Fibroblast of the conjunctiva (primary cell): Measurements from ENCODE around the gene TMEM203.

Experiments used
- DNase-seq: peaks from one replicate; pipeline ENCODE4 v3.0.0-alpha.2; 2010; ENCODE audit warnings: low read depth

TMEM203 gene

GRCh38 chr9:137194909-137195308 is 10.5 kb downstream of the TMEM203 start:
- DNase-seq = no peak

- no peak for DNase-seq
Observed at GRCh38 chr9:137194388-137194787, 11.1 kb downstream of the TMEM203 start.

DNA sequence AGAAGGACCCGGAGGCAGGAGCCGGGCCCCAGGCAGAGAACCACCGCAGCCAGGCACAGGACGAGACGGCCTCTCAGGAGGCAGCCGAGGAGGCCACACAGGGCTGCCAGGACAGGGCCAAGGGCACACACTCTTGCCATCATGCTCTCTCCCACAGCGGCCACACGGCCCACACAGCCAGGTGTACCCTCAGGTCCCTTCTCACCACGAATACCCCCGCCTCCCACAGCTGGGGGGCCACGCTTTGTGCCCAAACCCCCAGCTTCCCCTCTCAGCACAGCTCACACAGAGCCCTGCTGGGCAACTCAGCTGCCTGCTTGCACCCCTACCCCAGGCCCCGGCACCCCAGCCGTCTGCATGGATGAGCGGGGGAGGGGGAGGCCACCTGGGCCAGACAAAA is 11.7 kb downstream of the TMEM203 start:
- DNase-seq = no peak

GRCh38 chr9:137192859-137193258 is 12.6 kb downstream of the TMEM203 start:
- no peak for DNase-seq

DNA sequence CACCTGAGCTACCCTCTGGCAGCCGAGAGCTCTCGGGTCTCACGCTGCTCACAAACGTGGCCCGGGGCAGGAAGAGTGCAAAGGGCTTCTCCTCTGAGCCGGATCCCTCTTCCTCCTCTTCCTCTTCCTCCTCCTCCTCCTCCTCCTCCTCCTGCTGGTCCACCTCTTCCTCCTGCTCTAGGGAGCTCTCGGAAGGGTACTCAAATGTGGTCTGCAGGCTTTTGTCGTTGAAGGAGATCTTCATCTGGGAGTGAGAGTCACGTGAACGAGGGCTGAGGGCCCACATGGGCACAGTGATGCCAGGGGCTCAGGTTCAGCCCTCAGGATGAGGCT is 13.0 kb downstream of the TMEM203 start:
- DNase-seq = no peak

GRCh38 chr9:137191691-137192447 is 13.6 kb downstream of the TMEM203 start:
- DNase-seq = no peak

DNA sequence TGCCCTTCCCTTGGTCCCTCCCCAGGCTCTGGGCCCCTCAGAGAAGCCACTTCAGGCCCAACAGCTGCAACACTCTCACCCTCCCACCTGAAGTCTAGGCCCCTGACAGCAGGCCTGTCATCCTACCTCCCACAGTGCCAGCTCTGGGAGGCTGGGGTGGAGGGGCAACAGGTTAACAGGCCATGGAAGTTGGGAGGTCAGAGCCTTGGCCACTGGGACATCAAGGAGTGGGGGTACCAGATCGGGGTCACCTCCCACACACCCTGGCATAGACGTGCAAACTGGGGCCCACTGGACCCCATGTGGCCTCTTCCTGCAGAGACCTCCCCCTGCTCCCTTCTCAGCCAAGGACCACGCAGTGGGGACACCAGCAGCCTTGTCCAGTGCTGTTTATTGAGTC is 14.2 kb downstream of the TMEM203 start:
- no peak for DNase-seq

GRCh38 chr9:137190315-137190856 is 15.1 kb downstream of the TMEM203 start:
- DNase-seq = no peak

DNA sequence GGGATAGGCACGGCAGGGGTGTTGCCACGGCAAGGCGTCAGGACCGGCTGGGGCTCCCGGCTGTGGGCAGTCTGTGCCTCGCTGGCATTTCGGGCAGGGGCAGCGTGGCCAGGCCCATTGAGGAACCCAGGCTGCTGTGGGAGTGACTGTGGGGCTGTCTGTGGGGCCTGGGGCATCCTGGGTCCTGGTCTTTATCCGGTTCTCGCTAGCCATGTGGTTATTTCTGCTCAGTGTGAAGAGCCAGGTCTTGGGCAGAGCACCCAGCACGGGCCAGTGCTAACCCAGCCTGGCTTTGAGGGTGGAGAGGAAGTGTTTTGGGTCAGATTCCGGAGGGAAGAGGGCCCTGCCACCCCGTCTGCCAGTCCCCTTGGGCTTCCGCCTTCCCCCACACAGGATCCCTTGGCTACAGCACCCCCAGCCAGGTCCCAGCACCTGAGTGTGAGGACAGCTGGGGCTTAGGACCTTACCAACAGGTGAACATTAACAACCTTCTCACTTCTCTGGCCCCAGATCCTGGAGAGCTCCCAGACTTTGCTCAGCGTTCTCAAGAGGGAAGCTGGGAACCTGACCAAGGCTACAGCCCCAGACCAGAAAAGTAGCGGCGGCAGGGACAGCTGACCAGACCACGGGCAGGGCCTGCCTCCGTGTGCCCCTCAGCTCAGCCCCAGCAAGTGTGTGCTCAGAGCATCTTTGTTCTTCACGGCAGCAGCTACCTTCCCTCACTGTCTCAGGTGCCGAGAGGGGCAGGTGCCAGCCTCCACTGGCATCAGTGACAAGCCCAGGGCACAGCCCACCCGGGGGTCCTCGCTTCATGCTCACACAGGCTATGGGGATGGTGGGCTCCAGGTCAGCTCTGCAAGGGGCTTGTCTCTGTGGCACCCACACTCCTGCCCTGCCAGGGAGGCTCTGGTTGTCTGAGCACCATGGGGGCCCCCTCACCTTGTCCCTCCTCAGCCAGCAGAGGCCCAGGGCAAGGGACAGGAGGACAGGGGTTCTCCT is 15.9 kb downstream of the TMEM203 start:
- no peak for DNase-seq

DNA sequence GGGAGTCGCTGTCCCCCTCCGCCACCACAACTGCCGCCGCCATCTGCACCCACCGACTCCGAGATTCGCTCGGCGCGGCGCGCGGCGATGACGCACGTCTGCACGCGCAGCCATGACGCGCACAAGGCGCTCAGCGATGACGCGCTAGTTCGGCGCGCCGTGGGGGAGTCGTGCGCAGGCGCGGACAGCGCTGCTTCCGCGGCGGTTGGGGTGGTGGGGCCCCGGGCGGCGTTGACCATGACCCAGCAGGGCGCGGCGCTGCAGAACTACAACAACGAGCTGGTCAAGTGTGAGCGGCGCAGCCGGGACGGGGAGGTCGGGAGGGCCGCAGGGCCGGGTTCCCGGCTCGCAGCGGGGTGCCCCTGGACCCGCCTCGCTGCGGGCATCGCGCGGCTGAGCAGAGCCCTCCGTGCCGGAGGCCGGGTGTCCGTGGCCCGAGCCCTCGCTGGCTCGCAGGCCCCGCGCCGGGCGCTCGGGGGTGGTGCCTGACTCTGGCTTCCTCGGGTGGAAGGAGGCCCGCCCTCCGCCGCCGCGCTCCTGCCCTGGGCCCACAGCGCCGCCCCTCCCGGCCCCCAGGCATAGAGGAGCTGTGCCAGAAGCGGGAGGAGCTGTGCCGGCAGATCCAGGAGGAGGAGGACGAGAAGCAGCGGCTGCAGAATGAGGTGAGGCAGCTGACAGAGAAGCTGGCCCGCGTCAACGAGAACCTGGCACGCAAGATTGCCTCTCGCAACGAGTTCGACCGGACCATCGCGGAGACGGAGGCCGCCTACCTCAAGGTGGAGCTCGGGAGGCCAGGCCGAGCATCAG is 16.8 kb downstream of the TMEM203 start, which contains the start of the genes ANAPC2 and SSNA1:
Gene ANAPC2, minus strand, starts transcription at position 71 of the 807 bp plus-strand sequence. Its CDS starts 28 bp downstream, at position 43.
Gene SSNA1, plus strand, starts transcription at position 187 of the 807 bp plus-strand sequence. Its CDS starts 51 bp downstream, at position 238.
- peak; percentile 88 for DNase-seq

- no peak for DNase-seq
Observed at GRCh38 chr9:137188086-137188489, 17.4 kb downstream of the TMEM203 start.

- no peak for DNase-seq
Observed at GRCh38 chr9:137187386-137187785, 18.1 kb downstream of the TMEM203 start.

GRCh38 chr9:137186385-137186784 is 19.1 kb downstream of the TMEM203 start:
- no peak for DNase-seq

DNA sequence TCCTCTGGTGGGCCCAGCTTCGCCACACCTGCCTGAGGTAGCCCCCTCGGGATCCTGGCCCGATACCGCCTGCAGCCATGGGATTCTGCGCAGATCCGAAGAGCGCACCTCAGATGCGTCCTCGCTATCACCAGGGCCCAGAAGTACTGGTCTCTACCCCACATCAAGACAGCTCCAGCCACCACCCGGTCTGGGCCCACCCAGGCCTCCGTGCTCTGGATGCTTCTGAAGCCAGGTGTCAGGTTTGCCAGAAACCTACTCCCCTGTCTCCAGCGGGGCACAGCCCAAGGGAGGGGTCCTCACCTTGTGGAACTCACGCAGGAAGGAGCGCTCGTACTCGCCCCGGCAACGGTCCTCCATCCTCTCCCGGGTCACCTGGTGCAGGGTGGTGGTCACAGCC is 19.5 kb downstream of the TMEM203 start:
- DNase-seq = no peak

DNA sequence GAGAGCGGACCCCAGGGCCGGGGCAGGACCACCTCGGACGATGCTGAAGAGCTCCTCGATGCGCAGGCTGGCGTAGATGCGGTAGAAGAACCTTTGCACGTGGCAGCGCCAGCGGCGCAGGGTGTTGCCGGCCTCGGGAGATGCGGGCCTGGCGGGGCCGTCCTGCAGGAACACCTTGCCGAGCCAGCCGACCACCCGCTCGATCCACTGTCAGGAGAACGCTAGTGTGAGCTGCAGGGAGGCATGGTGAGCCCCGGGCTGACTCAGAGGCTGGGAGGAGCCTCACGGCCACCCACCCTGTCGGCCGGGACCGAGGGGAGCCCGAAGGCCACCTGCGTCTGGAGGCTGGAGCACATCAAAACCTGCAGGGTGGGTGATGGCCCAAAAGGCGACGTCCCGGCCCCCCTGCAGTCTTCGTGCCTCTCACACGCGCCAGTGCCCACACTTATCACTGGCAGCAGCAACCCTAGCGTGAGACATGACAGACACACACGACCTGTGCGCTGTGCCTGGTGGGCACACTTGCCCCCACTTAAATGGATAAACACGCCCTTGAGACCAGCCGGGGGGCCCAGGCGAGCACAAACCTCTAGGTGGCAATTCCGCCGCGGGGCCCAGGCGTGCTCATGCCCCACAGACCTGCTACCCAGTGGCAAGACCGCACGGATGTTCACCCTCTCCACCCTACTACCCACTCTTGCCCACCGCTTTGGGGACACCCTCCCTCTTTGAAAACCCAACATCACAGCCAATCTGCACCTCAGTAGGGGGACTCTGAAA is 20.4 kb downstream of the TMEM203 start:
- DNase-seq = no peak

DNA sequence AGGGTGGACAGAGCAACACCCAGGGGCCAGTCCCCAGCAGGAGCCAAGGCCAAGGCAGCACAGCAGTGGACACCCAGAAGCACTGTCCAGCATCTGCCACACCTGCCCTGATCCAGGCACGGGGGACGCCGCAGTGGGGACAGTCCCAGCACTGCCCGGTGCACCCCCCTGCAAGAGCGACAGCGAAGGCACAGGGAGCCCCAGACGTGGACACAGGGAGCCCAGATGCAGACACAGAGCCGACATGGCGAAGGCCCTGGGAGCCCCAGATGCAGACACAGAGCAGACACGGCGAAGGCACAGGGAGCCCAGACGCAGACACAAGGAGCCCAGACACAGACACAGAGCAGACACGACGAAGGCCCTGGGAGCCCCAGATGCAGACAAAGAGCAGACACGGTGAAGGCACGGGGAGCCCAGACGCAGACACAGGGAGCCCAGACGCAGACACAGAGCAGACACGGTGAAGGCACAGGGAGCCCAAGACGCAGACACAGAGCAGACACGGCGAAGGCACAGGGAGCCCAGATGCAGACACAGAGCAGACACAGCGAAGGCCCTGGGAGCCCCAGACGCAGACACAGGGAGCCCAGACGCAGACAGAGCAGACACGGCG is 21.4 kb downstream of the TMEM203 start:
- no peak for DNase-seq

DNA sequence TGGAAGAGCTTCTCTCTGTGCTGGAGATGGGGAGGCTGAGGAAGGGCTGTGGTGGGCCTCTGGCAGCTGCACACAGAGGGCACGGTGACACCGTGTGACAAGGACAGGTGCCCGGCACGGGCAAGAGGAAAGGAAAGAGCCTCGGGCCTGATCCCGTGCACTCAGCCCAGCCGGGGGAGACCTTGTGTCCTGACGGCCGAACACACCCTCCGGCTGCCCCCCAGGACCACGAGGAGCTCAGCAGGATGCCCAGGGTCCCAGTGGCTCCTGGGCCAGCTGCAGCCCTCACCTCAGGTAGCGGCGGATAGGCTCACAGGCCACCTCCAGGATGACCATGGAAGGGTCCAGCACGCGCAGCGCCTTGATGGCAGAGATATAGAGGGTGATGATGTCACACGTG is 22.6 kb downstream of the TMEM203 start:
- no peak for DNase-seq

- no peak for DNase-seq
Observed at GRCh38 chr9:137181680-137182079, 23.8 kb downstream of the TMEM203 start.

DNA sequence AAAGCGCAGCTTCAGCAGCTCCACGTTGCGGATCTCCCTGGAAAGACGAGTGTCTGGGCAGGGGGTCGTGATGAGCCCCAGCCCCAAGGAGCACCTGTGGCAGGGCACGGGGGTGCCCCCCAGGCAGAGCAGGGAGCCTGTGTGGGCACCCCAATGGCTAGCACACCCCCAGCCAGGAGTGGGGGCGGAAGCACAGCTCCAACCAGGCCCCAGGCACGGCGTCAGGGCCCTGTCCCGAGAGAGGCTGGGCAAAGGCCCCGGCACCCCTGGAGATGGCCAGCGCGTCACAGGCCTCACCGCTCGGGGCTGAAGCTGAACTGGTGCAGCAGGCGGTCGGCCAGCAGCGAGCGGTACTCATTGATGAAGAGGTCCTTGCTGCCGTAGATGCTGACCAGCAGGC is 25.0 kb downstream of the TMEM203 start:
- no peak for DNase-seq

GRCh38 chr9:137179761-137180160 is 25.7 kb downstream of the TMEM203 start:
- DNase-seq = no peak
